ENCODE measurements around the gene KIF21B. TPM values are rescaled to one million over a fixed set of nuclear protein-coding genes. Genes with fewer than 3 reads are reported as not detected.

Gene KIF21B
- total RNA-seq, 4 donors from 2014 or later: 0.29 to 11.3 (median 2.4) TPM

DNA sequence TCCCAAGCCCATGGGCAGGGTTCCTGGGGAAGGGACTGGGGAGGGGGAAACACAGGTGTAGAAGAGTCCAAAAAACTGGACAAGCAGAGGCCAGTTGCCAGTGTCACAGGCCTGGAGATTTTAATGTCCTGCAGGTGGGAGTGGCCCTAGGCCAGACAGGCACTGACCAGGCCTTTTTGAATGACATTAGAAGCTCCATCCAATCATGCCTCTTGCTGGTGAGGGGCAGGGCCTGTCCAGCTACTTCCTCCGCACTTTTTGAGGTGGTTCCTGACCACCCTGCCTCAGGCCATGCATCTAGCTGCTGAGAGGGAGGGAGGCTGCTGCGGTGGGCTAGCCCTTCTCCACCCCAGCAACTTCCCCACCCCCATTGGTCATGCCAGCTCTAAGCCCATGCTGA is 15.9 kb upstream of the KIF21B start:
- intact Hi-C loops (cut with DNase I; ENCODE audit: low total_unique reads): no loop called here
- no peaks in the 10 kb centered on the region for H3K4me1 ChIP-seq
- no peak for DNase-seq

GRCh38 chr1:201038186-201038876 is 14.8 kb upstream of the KIF21B start:
- H3K27ac ChIP-seq: no peak overlapping the region
- no peaks in the 10 kb centered on the region for H3K27me3 ChIP-seq
- no peaks in the 10 kb centered on the region for H3K9me3 ChIP-seq
- DNase-seq: no peak
- TF ChIP-seq, protein P1, sequence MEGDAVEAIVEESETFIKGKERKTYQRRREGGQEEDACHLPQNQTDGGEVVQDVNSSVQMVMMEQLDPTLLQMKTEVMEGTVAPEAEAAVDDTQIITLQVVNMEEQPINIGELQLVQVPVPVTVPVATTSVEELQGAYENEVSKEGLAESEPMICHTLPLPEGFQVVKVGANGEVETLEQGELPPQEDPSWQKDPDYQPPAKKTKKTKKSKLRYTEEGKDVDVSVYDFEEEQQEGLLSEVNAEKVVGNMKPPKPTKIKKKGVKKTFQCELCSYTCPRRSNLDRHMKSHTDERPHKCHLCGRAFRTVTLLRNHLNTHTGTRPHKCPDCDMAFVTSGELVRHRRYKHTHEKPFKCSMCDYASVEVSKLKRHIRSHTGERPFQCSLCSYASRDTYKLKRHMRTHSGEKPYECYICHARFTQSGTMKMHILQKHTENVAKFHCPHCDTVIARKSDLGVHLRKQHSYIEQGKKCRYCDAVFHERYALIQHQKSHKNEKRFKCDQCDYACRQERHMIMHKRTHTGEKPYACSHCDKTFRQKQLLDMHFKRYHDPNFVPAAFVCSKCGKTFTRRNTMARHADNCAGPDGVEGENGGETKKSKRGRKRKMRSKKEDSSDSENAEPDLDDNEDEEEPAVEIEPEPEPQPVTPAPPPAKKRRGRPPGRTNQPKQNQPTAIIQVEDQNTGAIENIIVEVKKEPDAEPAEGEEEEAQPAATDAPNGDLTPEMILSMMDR (IDR thresholded peaks at IDR 0.05): no peak
- no peak for TF ChIP-seq POLR2A (IDR thresholded peaks at IDR 0.05)
- no peak overlapping the region for H3K4me3 ChIP-seq
- intact Hi-C loops (cut with DNase I; ENCODE audit: low total_unique reads): no loop called here
- H3K4me1 ChIP-seq: no peaks in the 10 kb centered on the region
- H3K36me3 ChIP-seq: no peaks in the 10 kb centered on the region

More for the DNA sequence above, 15.9 kb upstream of the KIF21B start:
- TF ChIP-seq, protein P1 (IDR thresholded peaks at IDR 0.05): no peak
- no peak for TF ChIP-seq POLR2A (IDR thresholded peaks at IDR 0.05)
- Histone ChIP-seq H3K27ac (no peak overlapping the region), H3K9me3 (no peaks in the 10 kb centered on the region), H3K36me3 (no peaks in the 10 kb centered on the region), H3K27me3 (no peaks in the 10 kb centered on the region), H3K4me3 (no peak overlapping the region)

DNA sequence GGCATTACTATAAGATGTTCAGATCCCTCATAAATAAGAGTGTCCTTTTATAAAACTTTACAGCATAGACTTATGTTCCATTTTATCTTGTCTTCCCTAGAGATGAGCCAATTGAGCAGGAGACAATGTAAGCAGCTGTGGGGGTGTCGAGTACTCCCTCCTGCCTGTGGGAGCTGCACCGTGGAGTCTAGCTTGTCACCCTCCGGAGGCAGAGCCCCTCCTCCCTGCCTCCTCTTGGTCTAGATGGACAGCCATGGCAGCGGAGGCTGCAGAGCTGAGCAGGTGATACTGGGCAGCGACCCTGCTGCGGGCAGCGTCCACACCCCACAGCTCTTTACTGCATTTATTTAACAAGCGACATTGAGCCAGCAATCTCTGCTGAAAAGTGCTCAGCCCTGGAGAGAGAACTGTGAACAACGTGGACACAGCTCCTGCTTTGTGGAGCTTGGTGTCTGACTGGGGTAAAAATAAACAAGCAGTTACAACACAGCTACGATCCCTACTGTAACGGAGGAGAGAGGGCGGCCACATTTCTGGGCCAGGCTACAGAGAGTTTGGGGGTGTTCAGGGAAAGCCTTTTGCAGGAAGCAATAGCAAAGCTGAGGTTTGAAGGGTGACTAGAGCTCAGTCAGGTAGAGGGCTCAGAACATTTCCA is 12.8 kb upstream of the KIF21B start:
- H3K4me3 ChIP-seq: no peak overlapping the region
- no peak for DNase-seq
- TF ChIP-seq POLR2A (IDR thresholded peaks at IDR 0.05): no peak
- TF ChIP-seq, protein P1 (IDR thresholded peaks at IDR 0.05): no peak
- no peaks in the 10 kb centered on the region for H3K27me3 ChIP-seq
- no peaks in the 10 kb centered on the region for H3K9me3 ChIP-seq
- H3K27ac ChIP-seq: no peak overlapping the region
- intact Hi-C loops (cut with DNase I; ENCODE audit: low total_unique reads): no loop called here
- no peaks in the 10 kb centered on the region for H3K4me1 ChIP-seq
- H3K36me3 ChIP-seq: no peaks in the 10 kb centered on the region

DNA sequence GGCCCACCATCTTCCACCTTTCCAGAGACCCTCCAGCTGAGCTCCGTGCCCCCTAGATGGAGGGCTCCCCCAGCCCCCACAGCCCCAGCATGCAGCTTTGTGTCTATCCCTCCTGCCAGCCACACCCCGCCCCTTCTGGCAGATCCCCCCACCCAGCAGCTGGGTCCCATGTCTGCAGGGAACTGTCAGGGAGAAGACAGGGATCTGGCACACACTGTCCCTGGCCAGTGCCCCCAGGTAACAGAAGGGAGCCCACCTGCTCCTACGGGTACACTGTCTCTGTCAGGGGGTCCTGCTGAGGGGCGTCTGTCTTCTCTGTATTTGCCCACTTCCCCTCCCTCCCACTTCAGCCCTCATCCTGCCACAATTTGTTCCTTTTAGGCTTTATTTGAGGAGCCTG is 11.2 kb upstream of the KIF21B start:
- DNase-seq: no peak
- intact Hi-C loops (cut with DNase I; ENCODE audit: low total_unique reads): no loop called here
- no peaks in the 10 kb centered on the region for H3K9me3 ChIP-seq
- no peak overlapping the region for H3K27ac ChIP-seq
- H3K4me3 ChIP-seq: no peak overlapping the region
- no peak for TF ChIP-seq POLR2A (IDR thresholded peaks at IDR 0.05)
- TF ChIP-seq, protein P1 (IDR thresholded peaks at IDR 0.05): no peak
- no peaks in the 10 kb centered on the region for H3K4me1 ChIP-seq
- no peaks in the 10 kb centered on the region for H3K27me3 ChIP-seq
- H3K36me3 ChIP-seq: no peaks in the 10 kb centered on the region

- Histone ChIP-seq H3K4me3 (no peak overlapping the region), H3K27me3 (no peaks in the 10 kb centered on the region), H3K4me1 (no peaks in the 10 kb centered on the region), H3K27ac (no peak overlapping the region), H3K36me3 (no peaks in the 10 kb centered on the region), H3K9me3 (no peaks in the 10 kb centered on the region)
- DNase-seq: no peak
- intact Hi-C loops (cut with DNase I; ENCODE audit: low total_unique reads): no loop called here
- TF ChIP-seq POLR2A (IDR thresholded peaks at IDR 0.05): no peak
- TF ChIP-seq, protein P1 (IDR thresholded peaks at IDR 0.05): no peak
These were observed 8.9 kb upstream of the KIF21B start for GRCh38 chr1:201032408-201032807.

Measured in uterus (tissue), 4 donors.